ENCODE measurements around the gene PATE1.

The PATE1 gene

DNA sequence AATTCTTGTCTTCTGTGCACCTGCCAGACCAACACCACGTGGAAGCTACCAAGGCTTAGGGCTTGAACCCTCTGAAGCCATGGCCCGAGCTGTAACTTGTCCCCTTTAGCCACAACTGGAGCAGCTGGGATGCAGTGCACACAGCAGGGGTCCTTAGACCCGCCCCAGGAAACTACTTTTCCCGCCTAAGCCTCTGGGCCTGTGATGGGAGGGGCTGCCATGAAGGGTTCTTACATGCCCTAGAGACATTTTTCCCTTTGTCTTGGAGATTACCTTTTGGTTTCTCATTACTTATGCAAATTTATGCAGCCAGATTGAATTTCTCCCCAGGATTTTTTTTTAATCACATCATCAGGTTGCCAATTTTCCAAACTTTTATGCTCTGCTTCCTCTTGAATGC lies 51.6 kb downstream of the PATE1 start:
- no peak overlapping the region for H3K4me3 ChIP-seq (ENCODE audit: insufficient read depth, low read length, poor library complexity, severe bottlenecking)
- no peaks in the 10 kb centered on the region for H3K9me3 ChIP-seq (ENCODE audit: insufficient read depth, low read length)
- no peaks in the 10 kb centered on the region for H3K36me3 ChIP-seq (ENCODE audit: low read length)
- H3F3A ChIP-seq (ENCODE audit: insufficient read depth), result no peaks in the 10 kb centered on the region
- no peak overlapping the region for H3K4me2 ChIP-seq (ENCODE audit: low read depth, low read length, poor library complexity, severe bottlenecking)
- H3K79me2 ChIP-seq (ENCODE audit: insufficient read depth, low read length), result no peaks in the 10 kb centered on the region
- no peaks in the 10 kb centered on the region for H3K27me3 ChIP-seq (ENCODE audit: low read length)
- no peak overlapping the region for H3K27ac ChIP-seq (ENCODE audit: low read depth, low read length)
- H4K20me1 ChIP-seq (ENCODE audit: low read depth, low read length), result no peaks in the 10 kb centered on the region
- no peak overlapping the region for H3K9ac ChIP-seq (ENCODE audit: low read length)
- TF ChIP-seq, protein P1, sequence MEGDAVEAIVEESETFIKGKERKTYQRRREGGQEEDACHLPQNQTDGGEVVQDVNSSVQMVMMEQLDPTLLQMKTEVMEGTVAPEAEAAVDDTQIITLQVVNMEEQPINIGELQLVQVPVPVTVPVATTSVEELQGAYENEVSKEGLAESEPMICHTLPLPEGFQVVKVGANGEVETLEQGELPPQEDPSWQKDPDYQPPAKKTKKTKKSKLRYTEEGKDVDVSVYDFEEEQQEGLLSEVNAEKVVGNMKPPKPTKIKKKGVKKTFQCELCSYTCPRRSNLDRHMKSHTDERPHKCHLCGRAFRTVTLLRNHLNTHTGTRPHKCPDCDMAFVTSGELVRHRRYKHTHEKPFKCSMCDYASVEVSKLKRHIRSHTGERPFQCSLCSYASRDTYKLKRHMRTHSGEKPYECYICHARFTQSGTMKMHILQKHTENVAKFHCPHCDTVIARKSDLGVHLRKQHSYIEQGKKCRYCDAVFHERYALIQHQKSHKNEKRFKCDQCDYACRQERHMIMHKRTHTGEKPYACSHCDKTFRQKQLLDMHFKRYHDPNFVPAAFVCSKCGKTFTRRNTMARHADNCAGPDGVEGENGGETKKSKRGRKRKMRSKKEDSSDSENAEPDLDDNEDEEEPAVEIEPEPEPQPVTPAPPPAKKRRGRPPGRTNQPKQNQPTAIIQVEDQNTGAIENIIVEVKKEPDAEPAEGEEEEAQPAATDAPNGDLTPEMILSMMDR (IDR thresholded peaks at IDR 0.05; ENCODE audit: insufficient read depth, low read length, poor library complexity, severe bottlenecking), result no peak
- no peak for TF ChIP-seq EZH2phosphoT487 (conservative IDR thresholded peaks at IDR 0.05; ENCODE audit: low read length)
- H2AFZ ChIP-seq (ENCODE audit: low read depth, low read length, severe bottlenecking), result no peak overlapping the region
- no peaks in the 10 kb centered on the region for H3K9me2 ChIP-seq (replicated peaks; ENCODE audit: insufficient read depth, low read length)
